G401 (cell line): Measurements from ENCODE around the gene WBP1L. TPM values are rescaled to one million over a fixed set of nuclear protein-coding genes. Genes with fewer than 3 reads are reported as not detected.
"Not testable (repeated sequence)": the region's sequence is repeated elsewhere in the genome, so short reads cannot be mapped to it uniquely, and the experiment has no call there.

Source experiments
- DNase-seq: peaks from one replicate; pipeline ENCODE4 v3.0.0-alpha.2; 2015; ENCODE audit warnings: low spot score
- in situ Hi-C: cut with HindIII; loops from 2 replicates; pipeline ENCODE4 v1.10.0; 2016; ENCODE audit warnings: low sequenced_read_pairs, mixed read lengths
- total RNA-seq: library from RNA; depleted of rRNA; stranded (reverse); fragments of >200 nt; shearing (Covaris generic); gene quantifications from 2 replicates; pipeline ENCODE4 v1.2.3, GENCODE V29; 2014

Gene WBP1L
- total RNA-seq, 1 experiment from 2014 or later: 13.6 TPM

- no peak for DNase-seq
- in situ Hi-C loops: no loop called here
Measured at GRCh38 chr10:102720337-102720736, 23.4 kb upstream of the WBP1L start.

- in situ Hi-C loops: no loop called here
- no peak for DNase-seq
Measured at GRCh38 chr10:102720775-102721301, 22.9 kb upstream of the WBP1L start.

DNA sequence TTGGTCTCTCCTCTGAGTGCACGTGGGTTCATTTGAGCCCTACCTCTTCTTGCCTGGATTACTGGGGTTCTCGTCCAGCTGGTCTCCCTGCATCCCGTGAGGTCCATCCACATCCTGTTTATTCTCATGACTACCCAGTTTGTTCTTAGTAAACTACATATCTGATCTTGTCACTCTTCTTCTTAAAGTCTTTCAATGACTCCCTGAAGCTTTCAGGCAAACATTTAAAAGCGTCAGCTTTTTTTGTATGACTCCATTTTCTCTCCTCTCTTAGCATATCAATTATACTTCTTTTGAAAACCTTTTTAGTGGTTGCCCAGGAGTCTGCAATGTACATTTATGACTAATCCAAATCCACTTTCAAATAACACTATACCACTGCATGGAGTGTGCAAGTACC lies 21.8 kb upstream of the WBP1L start:
- in situ Hi-C loops: no loop called here
- DNase-seq: no peak

DNA sequence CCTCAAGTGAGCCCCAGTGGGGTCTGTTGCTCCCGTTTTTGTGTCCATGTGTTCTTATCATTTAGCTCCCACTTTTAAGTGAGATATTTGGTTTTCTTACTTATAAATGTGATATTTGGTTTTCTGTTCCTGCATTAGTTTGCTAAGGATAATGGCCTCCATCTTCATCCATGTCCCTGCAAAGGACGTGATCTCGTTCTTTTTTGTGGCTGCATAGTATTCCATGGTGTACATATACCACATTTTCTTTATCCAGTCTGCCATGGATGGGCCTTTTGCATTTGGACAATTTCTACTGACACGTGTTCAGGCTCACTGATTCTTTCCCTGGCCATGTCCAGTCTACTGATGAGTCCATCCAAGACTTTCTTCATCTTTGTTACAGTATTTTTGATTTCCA lies 19.8 kb upstream of the WBP1L start:
- in situ Hi-C loops: no loop called here
- no peak for DNase-seq

- DNase-seq: no peak
- in situ Hi-C loops: no loop called here
Measured at GRCh38 chr10:102726274-102726673, 17.5 kb upstream of the WBP1L start.

DNA sequence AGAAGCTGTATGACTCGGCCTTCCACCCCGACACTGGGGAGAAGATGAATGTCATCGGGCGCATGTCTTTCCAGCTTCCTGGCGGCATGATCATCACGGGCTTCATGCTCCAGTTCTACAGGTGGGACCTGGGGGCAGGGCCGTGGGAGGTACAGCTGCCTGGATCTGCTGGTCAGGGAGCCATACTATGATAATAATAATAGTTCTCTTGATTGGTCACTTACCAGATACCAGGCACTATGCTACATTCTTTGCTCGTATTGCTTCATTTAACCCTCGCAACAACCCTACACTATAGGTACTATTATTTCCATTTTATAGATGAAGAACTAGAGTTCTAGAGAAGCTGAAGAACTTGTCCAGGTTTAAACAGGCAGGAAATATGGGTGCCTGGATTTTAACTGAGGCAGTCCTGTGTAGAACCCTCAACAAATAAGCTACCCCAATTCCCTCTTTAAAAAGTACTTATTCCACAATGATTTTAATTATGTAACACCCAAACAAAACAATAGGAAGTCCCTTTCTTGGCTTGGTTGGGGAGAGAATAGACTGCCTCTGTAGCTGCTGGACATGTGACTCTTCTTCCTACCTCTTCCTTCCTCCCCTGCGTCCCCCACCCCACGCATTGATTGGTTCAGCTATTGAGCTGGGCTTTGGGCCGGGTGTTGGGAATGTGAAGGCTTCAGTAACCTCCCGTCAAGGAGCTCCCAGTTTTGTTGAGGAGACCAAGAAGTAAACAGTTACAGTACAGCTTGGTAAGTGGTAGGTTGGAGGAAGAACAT lies 16.5 kb upstream of the WBP1L start:
- in situ Hi-C loops: no loop called here
- no peak for DNase-seq

- DNase-seq: peak; percentile 82
- in situ Hi-C loops: no loop called here
Measured at GRCh38 chr10:102729029-102730026, 14.4 kb upstream of the WBP1L start.

- in situ Hi-C loops: no loop called here
- no peak for DNase-seq
Measured at GRCh38 chr10:102731222-102731800, 12.4 kb upstream of the WBP1L start.

DNA sequence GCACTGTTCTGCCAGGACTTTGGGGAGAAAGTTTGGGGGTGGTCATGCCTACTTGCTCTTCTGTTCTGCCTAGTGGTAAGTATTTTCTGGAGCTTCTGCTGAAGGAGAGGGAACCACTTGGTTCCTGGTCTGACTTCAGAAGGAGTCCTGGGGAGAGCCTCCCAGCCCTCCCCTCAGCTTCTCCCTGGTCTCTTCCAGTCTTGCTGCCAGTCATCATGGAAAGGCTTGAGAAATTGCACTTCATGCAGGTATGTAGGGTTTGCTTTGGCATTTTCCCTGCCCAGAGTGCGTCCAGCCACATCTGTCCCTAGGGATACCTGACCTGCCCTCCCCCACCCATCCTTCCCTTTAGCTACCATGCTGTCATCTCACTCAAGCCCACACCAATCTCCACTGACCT lies 11.1 kb upstream of the WBP1L start:
- in situ Hi-C loops: no loop called here
- no peak for DNase-seq

DNA sequence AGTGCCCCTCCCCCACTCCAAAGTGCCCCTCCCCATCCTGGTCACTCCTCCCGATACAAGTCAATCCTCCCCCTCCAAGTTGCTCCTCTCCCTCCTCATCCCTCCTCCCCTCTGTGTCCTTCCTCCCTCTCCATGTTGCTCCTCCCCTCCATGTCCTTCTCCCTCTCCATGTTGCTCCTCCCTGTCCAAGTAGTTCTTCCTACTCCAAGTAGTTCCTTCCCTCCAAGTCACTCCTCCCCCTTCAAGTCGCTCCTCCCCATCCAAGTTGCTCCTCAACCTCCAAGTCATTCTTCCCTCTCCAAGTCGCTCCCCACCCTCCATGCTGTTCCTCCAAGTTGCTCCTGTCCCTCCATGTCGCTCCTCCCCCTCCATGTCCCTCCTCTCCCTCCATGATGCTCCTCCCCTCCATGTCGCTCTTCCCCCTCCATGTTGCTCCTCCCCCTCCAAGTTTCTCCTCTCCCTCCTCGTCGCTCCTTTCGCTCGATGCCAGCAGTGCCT lies 8.6 kb upstream of the WBP1L start:
- DNase-seq: no peak
- in situ Hi-C loops: no loop called here

GRCh38 chr10:102738692-102739121 lies 5.0 kb upstream of the WBP1L start:
- no peak for DNase-seq
- in situ Hi-C loops: no loop called here

DNA sequence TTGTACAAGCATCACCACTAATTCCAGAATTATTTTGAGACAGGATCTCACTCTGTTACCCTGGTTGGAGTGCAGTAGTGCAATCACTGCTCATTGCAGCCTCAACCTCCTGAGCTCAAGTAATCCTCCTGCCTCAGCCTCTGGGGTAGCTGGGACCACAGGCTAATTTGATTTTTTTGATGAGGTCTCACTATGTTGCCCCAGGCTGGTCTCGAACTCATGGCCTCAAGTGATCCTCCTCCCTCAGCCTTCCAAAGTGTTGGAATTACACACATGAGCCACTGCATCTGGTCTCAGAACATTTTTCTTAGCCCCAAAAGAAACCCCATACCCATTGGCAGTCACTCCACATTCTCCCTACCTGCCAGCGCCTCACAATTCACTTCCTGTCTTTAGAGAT lies 3.5 kb upstream of the WBP1L start:
- in situ Hi-C loops: loop anchor here (5.0 kb wide), 1 partner anchor 92 kb away; no protein-coding TSS in a partner anchor
- DNase-seq: no peak

DNA sequence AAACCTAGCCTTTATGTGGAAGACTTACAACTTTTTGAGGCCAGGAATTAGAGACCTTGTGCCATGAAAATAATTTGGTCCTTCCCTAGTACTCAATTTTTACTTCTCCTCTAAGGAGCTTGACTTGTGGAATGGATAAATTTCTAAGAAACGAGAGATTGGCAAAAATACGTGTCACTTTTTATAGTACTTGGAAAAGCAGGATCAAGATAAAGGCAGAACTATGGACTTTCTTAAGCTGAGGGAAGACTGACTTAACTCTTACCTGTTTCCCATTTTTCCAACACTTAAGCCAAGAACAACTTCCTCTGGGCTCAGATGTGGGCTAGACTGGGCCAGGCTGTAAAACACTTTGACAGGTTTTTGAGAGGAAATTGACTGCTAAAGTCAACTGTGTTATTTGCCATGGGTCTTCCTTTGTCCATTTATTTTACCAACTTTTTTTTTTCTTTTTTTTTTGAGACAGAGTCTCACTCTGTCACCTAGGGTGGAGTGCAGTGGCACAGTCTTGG lies 2.0 kb upstream of the WBP1L start:
- no peak for DNase-seq
- in situ Hi-C loops: loop anchor here (5.0 kb wide), 1 partner anchor 91 kb away; no protein-coding TSS in a partner anchor

DNA sequence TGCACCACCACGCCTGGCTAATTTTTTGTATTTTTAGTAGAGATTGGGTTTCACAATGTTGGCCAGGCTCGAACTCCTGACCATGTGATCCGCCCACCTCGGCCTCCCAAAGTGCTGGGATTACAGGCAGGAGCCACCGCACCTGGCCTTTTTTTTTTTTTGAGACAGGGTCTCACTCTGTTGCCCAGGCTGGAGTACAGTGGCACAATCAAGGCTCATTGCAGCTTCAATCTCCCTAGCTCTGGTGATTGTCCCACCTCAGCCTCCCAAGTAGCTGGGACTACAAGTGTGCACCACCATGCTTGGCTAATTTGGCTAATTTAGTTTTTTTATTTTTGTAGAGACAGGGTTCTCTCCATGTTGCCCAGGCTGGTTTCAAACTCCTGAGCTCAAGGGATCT lies 1.4 kb upstream of the WBP1L start:
- in situ Hi-C loops: loop anchor here (5.0 kb wide), 1 partner anchor 90 kb away; no protein-coding TSS in a partner anchor
- not testable (repeated sequence) for DNase-seq

DNA sequence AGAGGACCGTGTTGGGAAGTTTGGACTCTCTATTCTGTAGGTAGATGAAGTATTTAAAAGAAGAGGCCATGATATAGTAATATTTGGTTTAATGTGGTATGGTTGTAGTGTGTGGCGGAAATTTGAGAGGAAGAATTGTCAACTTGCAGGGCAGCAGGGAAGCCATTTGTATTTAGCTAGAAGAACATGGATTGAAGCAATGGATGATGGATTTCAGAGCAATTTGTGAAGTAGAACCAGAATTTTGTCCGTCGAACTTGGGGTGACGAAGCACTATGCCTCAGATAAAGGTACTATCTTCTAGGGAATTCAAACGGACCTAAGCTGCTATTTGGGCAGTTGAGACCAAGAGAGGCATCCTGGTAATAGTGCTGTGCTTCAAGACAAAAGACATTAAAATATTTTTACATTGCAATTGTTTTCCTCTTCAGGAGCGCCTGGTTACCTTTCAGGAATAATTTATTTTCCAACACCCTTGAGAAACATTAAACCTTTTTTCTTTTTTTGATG lies 615 bp upstream of the WBP1L start:
- in situ Hi-C loops: loop anchor here (5.0 kb wide), 1 partner anchor 89 kb away; no protein-coding TSS in a partner anchor
- DNase-seq: no peak

GRCh38 chr10:102744374-102745051 lies 765 bp downstream of the WBP1L start:
- peak; percentile 31 for DNase-seq
- in situ Hi-C loops: loop anchor here (5.0 kb wide), 1 partner anchor 88 kb away; no protein-coding TSS in a partner anchor

GRCh38 chr10:102745157-102745556 lies 1.4 kb downstream of the WBP1L start:
- in situ Hi-C loops: no loop called here
- no peak for DNase-seq

- in situ Hi-C loops: no loop called here
Measured at GRCh38 chr10:102752266-102752930, 8.7 kb downstream of the WBP1L start.

More at GRCh38 chr10:102752266-102752930, 8.7 kb downstream of the WBP1L start:
- DNase-seq: no peak
